NCI-H187 (cell line): ENCODE data around the gene TICRR.

Source experiments
- DNase-seq, 2 experiments: peaks; one replicate each; lab custom pipeline; 2025; lab: John Stamatoyannopoulos, UW

Gene TICRR

GRCh38 chr15:89673165-89673512 lies 97.9 kb downstream of the TICRR start:
- DNase-seq = peak in 1 of 2 experiments; percentile 16

DNA sequence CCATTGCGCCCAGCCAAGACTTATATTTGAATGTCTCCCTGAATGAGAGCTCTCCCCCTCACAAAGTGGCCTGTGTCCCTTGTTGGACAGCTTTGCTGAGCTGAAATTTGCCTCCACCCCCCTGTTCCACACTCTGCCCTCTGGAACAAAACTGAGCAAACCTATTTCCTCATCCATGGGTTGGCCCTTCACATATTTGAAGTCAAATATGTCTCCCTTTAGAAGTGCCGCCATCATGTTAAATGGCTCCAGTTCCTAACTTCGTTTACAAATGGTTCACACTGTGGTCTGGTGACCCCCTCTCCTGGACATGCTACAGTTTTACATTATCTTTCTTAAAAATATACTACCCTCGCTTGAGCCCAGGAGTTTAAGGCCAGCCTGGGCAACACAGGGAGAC lies 99.3 kb downstream of the TICRR start:
- no peak for DNase-seq

GRCh38 chr15:89675606-89676005 lies 100.3 kb downstream of the TICRR start:
- DNase-seq = no peak

DNA sequence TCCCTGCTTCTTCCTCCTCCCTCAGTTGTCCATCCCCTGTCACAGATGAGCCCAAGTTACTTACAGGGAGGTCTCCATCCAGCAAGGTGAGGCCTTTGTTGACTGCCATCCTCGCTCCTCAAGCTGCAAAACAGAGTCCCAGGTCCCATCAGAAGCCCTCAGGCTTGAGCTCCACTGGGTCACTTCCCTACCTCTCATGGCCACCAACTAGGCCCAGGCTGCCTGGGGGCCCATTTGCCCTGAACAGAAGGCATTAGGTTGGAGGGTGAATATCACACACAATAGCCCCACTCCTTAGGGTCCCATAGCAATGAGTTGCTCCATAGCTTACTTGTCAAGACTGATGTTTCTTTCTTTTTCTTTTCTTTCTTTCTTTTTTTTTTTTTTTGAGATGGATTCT lies 102.1 kb downstream of the TICRR start:
- DNase-seq = no peak
